Urinary bladder (tissue), 4 donors: ENCODE measurements around the gene ETFDH. TPM values are rescaled to one million over a fixed set of nuclear protein-coding genes. Genes with fewer than 3 reads are reported as not detected.

ENCODE experiments used
- DNase-seq: peaks from one replicate; pipeline ENCODE4 v3.0.0-alpha.2; 2015; ENCODE audit errors: extremely low spot score
- H3K27ac ChIP-seq: one replicate; pipeline ENCODE4 v1.5.1; 2013; ENCODE audit warnings: low read depth, mild to moderate bottlenecking, moderate library complexity
- H3K36me3 ChIP-seq: one replicate; pipeline ENCODE4 v1.6.1; 2013; ENCODE audit warnings: mild to moderate bottlenecking, moderate library complexity; ENCODE audit not compliant: insufficient read depth
- H3K4me1 ChIP-seq: one replicate; pipeline ENCODE4 v1.6.1; 2013; ENCODE audit warnings: mild to moderate bottlenecking, moderate library complexity; ENCODE audit not compliant: insufficient read depth
- H3K4me3 ChIP-seq: one replicate; pipeline ENCODE4 v1.5.1; 2013; ENCODE audit warnings: low read depth, low read length
- WGBS: extraction: QIAGEN DNeasy Blood & Tissue Kit; methylation state at CpG from one replicate; pipeline ENCODE4 v1.1.7; 2013; 5-methylcytosine and 5-hydroxymethylcytosine counted together
- polyA plus RNA-seq: library from polyadenylated mRNA; stranded (reverse); fragments of 200-250 nt; gene quantifications from one replicate; pipeline ENCODE4 v1.2.3, GENCODE V29; 2013
- total RNA-seq: library from RNA; depleted of rRNA; stranded (reverse); fragments of >200 nt; gene quantifications from one replicate; pipeline ENCODE4 v1.2.3, GENCODE V29; 2014
- donor health status: healthy with polysubstance abuse.
- donor health status: healthy.

The ETFDH gene
- total and polyA plus RNA-seq, 2 donors: 17.0 to 41.2 TPM

- no peak overlapping the region for H3K27ac ChIP-seq
- 98% methylated on average over 18 of the region's 18 CpGs for WGBS
Measured at GRCh38 chr4:158664806-158665205, 7.3 kb upstream of the ETFDH start.

DNA sequence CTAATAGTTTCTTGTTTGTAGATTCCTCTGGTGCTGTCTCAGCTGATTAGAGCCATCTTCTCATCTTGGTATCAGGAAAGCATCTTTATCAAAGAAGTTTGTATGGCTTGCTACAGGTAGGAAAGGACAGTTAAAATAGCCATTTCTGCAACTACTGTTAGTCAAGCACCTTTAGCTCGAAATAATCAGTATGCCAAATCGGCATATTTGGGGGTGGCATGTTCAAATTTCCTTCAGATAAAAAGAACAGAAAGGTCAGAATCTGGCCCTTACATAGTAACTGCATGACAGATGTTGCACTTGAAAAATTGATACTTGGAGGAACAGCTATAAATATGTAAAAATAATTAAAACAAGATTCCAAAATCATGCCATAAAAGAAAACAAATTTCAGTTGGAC is 5.2 kb upstream of the ETFDH start:
- Histone ChIP-seq H3K4me1 (no peaks in the 10 kb centered on the region), H3K36me3 (no peaks in the 10 kb centered on the region), H3K4me3 (no peak overlapping the region), H3K27ac (no peak overlapping the region)
- DNase-seq: no peak
- WGBS: 94% methylated on average over 2 of the region's 2 CpGs

More at GRCh38 chr4:158664806-158665205, 7.3 kb upstream of the ETFDH start:
- Histone ChIP-seq H3K4me1 (no peaks in the 10 kb centered on the region), H3K4me3 (no peak overlapping the region), H3K36me3 (no peaks in the 10 kb centered on the region)
- no peak for DNase-seq

DNA sequence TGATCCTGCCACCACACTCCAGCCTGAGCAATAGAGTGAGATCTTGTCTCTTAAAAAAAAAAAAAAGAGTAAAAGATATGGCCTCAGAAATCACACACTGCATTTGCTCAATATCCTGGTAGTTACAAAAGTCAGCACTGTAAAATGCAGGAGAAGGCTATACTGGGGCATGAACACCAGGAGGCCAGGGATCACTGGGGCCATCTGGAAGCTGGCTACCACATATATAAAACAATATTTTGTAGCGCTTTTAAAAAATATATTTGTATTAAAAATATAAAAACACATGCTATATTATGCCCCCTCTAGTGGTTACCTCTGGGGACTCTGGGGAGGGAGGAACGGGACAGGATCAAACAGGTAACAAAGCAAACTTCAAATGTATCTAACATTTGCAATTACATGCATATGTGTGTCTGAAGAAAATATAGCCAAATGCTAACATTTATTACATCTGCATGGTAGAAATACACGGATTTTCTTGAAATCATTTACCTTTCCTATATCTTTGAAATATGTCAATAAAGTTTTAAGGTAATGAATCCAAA is 4.4 kb upstream of the ETFDH start:
- H3K36me3 ChIP-seq: no peaks in the 10 kb centered on the region
- H3K4me3 ChIP-seq: no peak overlapping the region
- H3K4me1 ChIP-seq: no peaks in the 10 kb centered on the region
- WGBS: 83% methylated on average over 3 of the region's 3 CpGs
- no peak for DNase-seq
- H3K27ac ChIP-seq: no peak overlapping the region

GRCh38 chr4:158669310-158669709 is 2.8 kb upstream of the ETFDH start:
- Histone ChIP-seq H3K27ac (no peak overlapping the region), H3K4me1 (no peaks in the 10 kb centered on the region), H3K4me3 (no peak overlapping the region), H3K36me3 (no peaks in the 10 kb centered on the region)
- 86% methylated on average over 7 of the region's 7 CpGs for WGBS
- DNase-seq: no peak

DNA sequence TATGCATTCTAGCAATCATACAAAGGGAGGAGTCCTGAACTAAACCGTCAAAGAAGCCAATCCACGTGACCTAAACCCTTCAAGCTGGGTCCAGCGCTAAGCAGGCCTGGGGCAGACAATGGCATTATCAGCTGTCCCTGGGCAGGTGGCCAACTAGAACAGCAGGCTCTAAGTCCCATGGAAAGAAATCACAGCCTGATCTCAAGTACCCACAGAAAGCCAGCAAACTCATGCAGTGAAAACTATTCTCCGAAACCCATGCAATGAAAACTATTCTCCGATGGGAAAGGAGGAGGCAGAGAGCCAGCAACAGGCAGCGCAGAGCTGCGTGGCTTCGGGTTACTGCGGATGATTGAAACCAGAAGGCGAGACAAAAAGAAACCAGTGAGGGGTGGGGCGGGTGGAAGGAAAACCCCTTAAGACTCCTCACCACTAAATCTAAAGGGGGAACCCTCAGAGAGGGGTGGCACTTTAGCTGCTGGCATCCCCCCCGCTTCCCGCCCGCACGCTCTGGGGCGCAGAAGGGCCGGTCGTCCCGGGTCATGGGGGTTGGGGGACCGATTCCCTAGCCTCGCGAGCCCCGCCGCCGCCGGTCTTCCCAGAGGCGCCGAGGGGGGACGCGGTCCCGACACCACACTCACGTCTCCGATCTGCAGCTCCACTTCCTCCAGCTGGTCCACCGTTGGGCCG is 976 bp upstream of the ETFDH start:
- peak; percentile 57 for DNase-seq
- Histone ChIP-seq H3K4me3 (peak overlapping the region; percentile 68), H3K36me3 (no peaks in the 10 kb centered on the region), H3K4me1 (no peaks in the 10 kb centered on the region), H3K27ac (peak overlapping the region; percentile 52)
- under 1% methylated on average over 35 of the region's 35 CpGs for WGBS

GRCh38 chr4:158671665-158671914 is 506 bp upstream of the ETFDH start, which contains the start of gene C4orf46:
Gene C4orf46, minus strand, starts transcription at chr4:158671887. Its CDS starts 86 bp downstream, at chr4:158671801.
- Histone ChIP-seq H3K27ac (peak within 1 kb of the TSS; percentile 92), H3K4me3 (peak within 1 kb of the TSS; percentile 68), H3K36me3 (no peaks in the 10 kb centered on the region), H3K4me1 (no peaks in the 10 kb centered on the region)
- DNase-seq: no peak
- WGBS: under 1% methylated on average over 20 of the region's 20 CpGs

GRCh38 chr4:158673633-158674032 is 1.5 kb downstream of the ETFDH start:
- Histone ChIP-seq H3K4me1 (no peaks in the 10 kb centered on the region), H3K4me3 (no peak overlapping the region), H3K27ac (no peak overlapping the region), H3K36me3 (no peaks in the 10 kb centered on the region)
- WGBS: 78% methylated on average over 3 of the region's 3 CpGs
- no peak for DNase-seq

- no peak for DNase-seq
- H3K4me1 ChIP-seq: no peaks in the 10 kb centered on the region
- WGBS: 76% methylated on average over 5 of the region's 5 CpGs
- H3K27ac ChIP-seq: no peak overlapping the region
- no peaks in the 10 kb centered on the region for H3K36me3 ChIP-seq
- H3K4me3 ChIP-seq: no peak overlapping the region
Measured at GRCh38 chr4:158676076-158676475, 4.0 kb downstream of the ETFDH start.

GRCh38 chr4:158678767-158679166 is 6.7 kb downstream of the ETFDH start:
- WGBS: 98% methylated on average over 2 of the region's 2 CpGs

GRCh38 chr4:158681629-158682028 is 9.5 kb downstream of the ETFDH start:
- WGBS: 63% methylated on average over 1 of the region's 1 CpG
- Histone ChIP-seq H3K36me3 (no peaks in the 10 kb centered on the region), H3K4me1 (no peaks in the 10 kb centered on the region), H3K27ac (no peak overlapping the region), H3K4me3 (no peak overlapping the region)
- DNase-seq: no peak

More at GRCh38 chr4:158678767-158679166, 6.7 kb downstream of the ETFDH start:
- no peak for DNase-seq
- Histone ChIP-seq H3K4me1 (no peaks in the 10 kb centered on the region), H3K36me3 (no peaks in the 10 kb centered on the region), H3K4me3 (no peak overlapping the region), H3K27ac (no peak overlapping the region)

GRCh38 chr4:158682066-158682465 is 10.0 kb downstream of the ETFDH start:
- no peak for DNase-seq
- Histone ChIP-seq H3K36me3 (no peaks in the 10 kb centered on the region), H3K4me3 (no peak overlapping the region), H3K4me1 (no peaks in the 10 kb centered on the region), H3K27ac (no peak overlapping the region)
- WGBS: 56% methylated on average over 2 of the region's 2 CpGs

DNA sequence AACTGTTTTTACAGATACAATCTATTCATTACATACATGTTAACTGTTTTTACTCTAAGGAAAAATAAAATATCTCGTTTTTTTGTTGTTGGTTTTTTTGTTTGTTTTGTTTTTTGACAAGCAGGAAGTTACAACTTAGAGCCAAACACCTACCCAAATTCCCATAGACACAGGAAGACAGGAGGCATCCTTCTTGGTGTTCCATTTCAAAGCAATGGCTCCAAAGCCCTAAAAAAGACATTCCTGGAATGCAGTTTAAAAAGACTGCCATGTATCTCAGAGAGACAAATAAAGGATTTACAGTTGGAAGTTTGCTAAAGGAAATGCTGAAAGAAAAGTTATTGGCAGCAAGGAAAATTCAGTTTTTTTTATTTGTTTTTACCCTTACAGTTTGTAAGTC is 16.7 kb downstream of the ETFDH start:
- Histone ChIP-seq H3K4me1 (no peaks in the 10 kb centered on the region), H3K36me3 (no peaks in the 10 kb centered on the region), H3K4me3 (no peak overlapping the region), H3K27ac (no peak overlapping the region)
- no peak for DNase-seq
- 74% methylated on average over 1 of the region's 1 CpG for WGBS

DNA sequence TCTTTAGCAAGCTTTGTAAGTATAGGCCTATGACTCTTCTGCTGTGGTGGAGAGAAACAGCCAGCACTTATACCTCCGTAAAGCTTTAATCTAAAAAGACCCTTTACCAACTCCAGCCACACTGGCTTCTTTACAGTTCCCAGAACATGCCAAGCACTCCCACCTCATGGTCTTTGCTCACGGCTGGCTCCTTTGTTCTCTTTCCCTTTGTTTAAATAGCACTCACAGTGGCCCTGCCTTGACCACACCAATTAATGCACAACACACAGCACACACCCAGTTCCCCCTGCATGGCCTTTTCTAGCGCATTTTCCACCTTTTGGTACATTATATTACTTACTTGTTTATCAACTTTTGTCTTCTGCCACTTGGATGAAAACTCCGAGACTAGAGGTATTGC is 32.2 kb downstream of the ETFDH start:
- Histone ChIP-seq H3K4me1 (no peaks in the 10 kb centered on the region), H3K4me3 (no peak overlapping the region), H3K36me3 (peaks cover 8% of the 10 kb centered on the region), H3K27ac (no peak overlapping the region)
- 92% methylated on average over 4 of the region's 4 CpGs for WGBS
- no peak for DNase-seq

- Histone ChIP-seq H3K27ac (no peak overlapping the region), H3K36me3 (peaks cover 7% of the 10 kb centered on the region), H3K4me3 (no peak overlapping the region), H3K4me1 (no peaks in the 10 kb centered on the region)
- 72% methylated on average over 1 of the region's 1 CpG for WGBS
- DNase-seq: no peak
Measured at GRCh38 chr4:158710814-158711213, 38.7 kb downstream of the ETFDH start.
